ENCODE data around the gene REPS2. TPM values are rescaled to one million over a fixed set of nuclear protein-coding genes. Genes with fewer than 3 reads are reported as not detected.

The REPS2 gene
- total RNA-seq, 6 donors from 2014 or later, result 17.0 to 47.0 (median 29.4) TPM

DNA sequence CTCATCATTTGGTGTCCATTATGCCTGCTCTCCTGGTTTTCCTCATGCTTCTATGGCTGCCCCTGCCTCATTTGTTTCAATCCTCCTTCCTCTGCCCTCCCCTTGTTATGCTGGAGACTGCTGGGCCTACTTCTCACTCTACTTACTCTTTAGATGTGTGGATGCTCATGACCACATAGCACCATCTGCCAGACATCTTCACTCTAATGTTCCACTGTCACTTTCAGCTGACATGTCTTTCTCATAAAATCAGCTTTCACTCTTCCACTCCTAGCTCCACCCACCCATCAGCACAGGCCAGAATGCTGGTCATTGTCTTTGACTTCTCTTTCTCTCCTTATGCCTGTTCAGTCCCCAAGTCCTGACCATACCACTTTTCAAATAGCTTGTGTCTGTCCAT is 86.8 kb downstream of the REPS2 start:
- H3K27me3 ChIP-seq, result no peaks in the 10 kb centered on the region
- H3K36me3 ChIP-seq, result no peaks in the 10 kb centered on the region
- H3K4me3 ChIP-seq, result no peak overlapping the region
- DNase-seq (no peak), ATAC-seq (ENCODE audit: low FRiP score in 2 of 2) (no peak)
- H3K27ac ChIP-seq, result no peak overlapping the region
- peaks cover 0 to 8% (median 0%) of the 10 kb centered on the region in 4 donors for H3K4me1 ChIP-seq
- TF ChIP-seq CTCF (IDR thresholded peaks at IDR 0.05) (no peak), POLR2A (IDR thresholded peaks at IDR 0.05) (no peak), POLR2AphosphoS5 (IDR thresholded peaks at IDR 0.05) (no peak), EP300 (IDR thresholded peaks at IDR 0.05) (no peak)
- no peaks in the 10 kb centered on the region for H3K9me3 ChIP-seq

DNA sequence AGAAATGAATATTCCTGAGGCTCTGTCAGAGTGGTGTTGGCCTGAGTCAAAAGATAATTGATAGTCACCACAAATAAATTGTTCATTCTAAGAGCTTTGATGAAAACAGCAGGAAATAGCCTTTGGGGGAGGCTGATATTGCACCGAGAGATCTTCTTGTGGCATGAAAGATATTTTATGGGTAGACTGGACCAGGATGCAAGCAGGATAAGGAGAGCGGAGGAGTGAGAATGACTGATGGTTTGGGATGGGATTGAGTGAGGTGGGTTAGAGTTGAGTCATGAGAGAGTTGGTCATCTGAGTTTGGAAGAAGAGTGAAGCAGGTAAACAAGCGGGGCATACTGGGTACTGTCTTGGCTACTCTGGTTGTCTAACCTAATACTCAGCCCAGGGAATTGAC is 88.7 kb downstream of the REPS2 start:
- TF ChIP-seq POLR2AphosphoS5 (IDR thresholded peaks at IDR 0.05), result no peak
- no peak for TF ChIP-seq POLR2A (IDR thresholded peaks at IDR 0.05)
- no peak for TF ChIP-seq EP300 (IDR thresholded peaks at IDR 0.05)
- no peaks in the 10 kb centered on the region for H3K27me3 ChIP-seq
- H3K4me3 ChIP-seq, result no peak overlapping the region
- peaks cover 0 to 8% (median 0%) of the 10 kb centered on the region in 4 donors for H3K4me1 ChIP-seq
- H3K36me3 ChIP-seq, result no peaks in the 10 kb centered on the region
- 86 to 95% methylated on average over 3 of the region's 3 CpGs for WGBS, 2 donors
- H3K9me3 ChIP-seq, result no peaks in the 10 kb centered on the region
- DNase-seq (no peak), ATAC-seq (ENCODE audit: low FRiP score in 2 of 2) (no peak)
- H3K27ac ChIP-seq, result no peak overlapping the region

- H3K36me3 ChIP-seq, result no peaks in the 10 kb centered on the region
- DNase-seq, result no peak
- no peaks in the 10 kb centered on the region for H3K9me3 ChIP-seq
- no peak overlapping the region for H3K27ac ChIP-seq
- peaks cover 0 to 8% (median 0%) of the 10 kb centered on the region in 4 donors for H3K4me1 ChIP-seq
- WGBS, 2 donors, result 70 to 75% methylated on average over 4 of the region's 4 CpGs
- TF ChIP-seq CTCF (IDR thresholded peaks at IDR 0.05) (no peak), POLR2A (IDR thresholded peaks at IDR 0.05) (no peak), POLR2AphosphoS5 (IDR thresholded peaks at IDR 0.05) (no peak), EP300 (IDR thresholded peaks at IDR 0.05) (no peak)
- no peak overlapping the region for H3K4me3 ChIP-seq
- ATAC-seq (ENCODE audit: low FRiP score in 2 of 2), result no peak
- no peaks in the 10 kb centered on the region for H3K27me3 ChIP-seq
Observed at GRCh38 chrX:17036171-17036961, 89.9 kb downstream of the REPS2 start.

GRCh38 chrX:17038277-17038676 is 91.8 kb downstream of the REPS2 start:
- no peaks in the 10 kb centered on the region for H3K27me3 ChIP-seq
- WGBS, 2 donors, result 49 to 61% methylated on average over 3 of the region's 3 CpGs
- no peak overlapping the region for H3K4me3 ChIP-seq
- peaks cover 0 to 5% (median 0%) of the 10 kb centered on the region in 4 donors for H3K4me1 ChIP-seq
- ATAC-seq (ENCODE audit: low FRiP score in 2 of 2), result peak; percentile 29 to 68
- TF ChIP-seq POLR2A (IDR thresholded peaks at IDR 0.05) (no peak), CTCF (IDR thresholded peaks at IDR 0.05) (no peak), POLR2AphosphoS5 (IDR thresholded peaks at IDR 0.05) (no peak), EP300 (IDR thresholded peaks at IDR 0.05) (no peak)
- peak in 1 of 2 donors; percentile 64 for DNase-seq
- H3K27ac ChIP-seq, result peak overlapping the region in 2 of 4 donors; percentile 16 to 63
- H3K36me3 ChIP-seq, result no peaks in the 10 kb centered on the region
- H3K9me3 ChIP-seq, result no peaks in the 10 kb centered on the region

GRCh38 chrX:17038681-17039161 is 92.3 kb downstream of the REPS2 start:
- Histone ChIP-seq H3K27ac (peak overlapping the region in 2 of 4 donors; percentile 7 to 63), H3K4me1 (peaks cover 0 to 5% (median 0%) of the 10 kb centered on the region in 4 donors), H3K27me3 (no peaks in the 10 kb centered on the region), H3K9me3 (no peaks in the 10 kb centered on the region), H3K36me3 (no peaks in the 10 kb centered on the region), H3K4me3 (no peak overlapping the region)
- 52 to 56% methylated on average over 7 of the region's 7 CpGs for WGBS, 2 donors
- TF ChIP-seq CTCF (IDR thresholded peaks at IDR 0.05), result no peak
- TF ChIP-seq POLR2A (IDR thresholded peaks at IDR 0.05), result no peak
- no peak for TF ChIP-seq EP300 (IDR thresholded peaks at IDR 0.05)
- TF ChIP-seq POLR2AphosphoS5 (IDR thresholded peaks at IDR 0.05), result no peak
- ATAC-seq (ENCODE audit: low FRiP score in 2 of 2) (peak in 1 of 2 donors; percentile 56), DNase-seq (peak in 1 of 2 donors; percentile 23)

Data from upper lobe of left lung (tissue), 6 donors.